ENCODE data around the gene LEAP2.
"Not testable (repeated sequence)": the region's sequence is repeated elsewhere in the genome, so short reads cannot be mapped to it uniquely, and the experiment has no call there.

The LEAP2 gene

DNA sequence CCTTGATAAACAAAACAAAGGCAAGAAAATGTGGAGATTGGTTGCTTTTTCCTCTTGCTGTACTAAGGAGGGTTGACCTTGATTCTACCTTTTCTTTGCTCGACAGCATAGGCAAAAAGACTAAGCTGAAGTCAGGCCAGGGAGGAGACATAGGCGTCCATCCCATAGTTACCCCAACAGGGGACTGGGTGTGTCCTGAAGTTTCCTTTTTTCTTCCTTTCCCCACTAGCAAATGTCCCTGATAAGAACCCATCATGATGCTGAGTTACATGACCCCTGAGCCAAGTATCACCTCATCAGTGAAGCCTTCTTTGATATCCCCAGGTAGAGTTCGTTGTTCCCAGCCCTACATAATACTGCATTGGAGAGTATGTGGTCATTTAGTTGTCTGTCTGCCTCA lies 33.2 kb upstream of the LEAP2 start:
- no peak for DNase-seq (ENCODE audit: extremely low read depth in 1 of 2, low read depth in 1 of 2)

DNA sequence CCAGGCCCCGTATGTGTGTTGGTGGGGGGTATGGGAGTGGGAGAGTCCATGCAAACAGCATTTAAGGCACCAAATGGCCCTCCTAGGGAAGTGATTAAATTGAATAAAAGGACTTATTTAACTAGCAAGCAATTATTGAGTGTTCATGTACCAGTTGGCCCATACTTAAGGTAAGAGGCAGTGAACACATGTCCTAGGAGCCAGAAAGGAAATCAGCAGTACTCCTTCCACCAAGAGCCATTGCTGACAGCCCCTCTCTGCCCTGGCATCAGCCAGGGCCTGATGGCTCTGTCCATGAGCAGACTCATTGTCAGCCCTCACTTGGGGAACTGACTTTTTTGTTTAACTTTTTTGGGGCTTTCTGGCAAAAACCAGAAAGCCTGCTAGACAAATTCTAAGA lies 32.6 kb upstream of the LEAP2 start:
- DNase-seq (ENCODE audit: extremely low read depth in 1 of 2, low read depth in 1 of 2), result no peak

DNA sequence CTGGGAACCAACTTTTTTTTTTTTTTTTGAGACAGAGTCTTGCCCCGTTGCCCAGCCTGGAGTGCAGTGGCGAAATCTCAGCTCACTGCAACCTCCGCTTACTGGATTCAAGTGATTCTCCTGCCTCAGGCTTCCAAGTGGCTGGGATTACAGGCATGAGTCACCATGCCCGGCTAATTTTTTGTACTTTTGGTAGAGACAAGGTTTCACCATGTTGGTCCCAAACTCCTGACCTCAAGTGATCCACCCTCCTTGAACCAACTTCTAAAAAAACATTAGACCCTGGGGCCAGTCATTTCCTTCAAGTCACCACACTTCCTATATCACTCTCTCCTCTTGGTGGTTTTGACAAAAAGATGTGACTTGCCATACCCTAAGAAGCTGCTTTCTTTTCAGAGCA lies 32.2 kb upstream of the LEAP2 start:
- DNase-seq (ENCODE audit: extremely low read depth in 1 of 2, low read depth in 1 of 2), result no peak

DNA sequence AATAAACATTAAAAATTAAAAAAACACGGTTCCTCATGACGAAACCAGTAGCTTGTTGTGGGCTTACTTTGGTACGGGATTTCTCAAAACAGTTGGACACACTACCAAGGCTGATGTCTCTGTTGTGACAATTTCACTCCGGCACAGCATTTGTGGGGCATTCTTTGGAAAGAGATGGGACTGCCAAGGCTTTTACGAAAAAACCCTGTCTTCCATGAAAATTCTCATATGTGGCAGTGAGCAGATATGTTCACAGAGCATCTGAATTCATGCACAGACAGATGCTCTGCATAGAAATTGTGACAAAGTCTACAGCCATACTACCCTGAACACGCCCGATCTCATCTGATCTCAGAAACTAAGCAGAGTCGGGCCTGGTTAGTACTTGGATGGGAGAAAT lies 25.2 kb upstream of the LEAP2 start:
- DNase-seq (ENCODE audit: extremely low read depth in 1 of 2, low read depth in 1 of 2), result no peak

DNA sequence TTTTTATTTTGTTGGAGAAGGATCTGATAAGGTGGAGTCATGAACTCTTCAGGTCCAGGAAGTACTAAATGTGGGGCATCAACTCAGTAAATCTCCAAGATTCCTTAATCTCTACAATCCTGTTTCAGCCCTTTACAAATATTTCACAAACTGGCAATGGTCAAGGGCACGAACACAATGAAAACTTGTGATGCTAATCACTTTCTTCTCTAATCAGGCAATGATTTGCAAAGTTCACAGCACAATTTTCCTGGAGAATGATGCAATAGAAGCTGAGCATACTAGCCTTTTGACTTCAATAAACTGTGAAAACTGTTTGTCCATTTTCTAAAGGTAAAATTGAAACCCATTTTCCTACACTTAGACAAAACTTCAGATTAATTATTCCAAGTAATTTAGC lies 24.1 kb upstream of the LEAP2 start:
- no peak for DNase-seq (ENCODE audit: extremely low read depth in 1 of 2, low read depth in 1 of 2)

DNA sequence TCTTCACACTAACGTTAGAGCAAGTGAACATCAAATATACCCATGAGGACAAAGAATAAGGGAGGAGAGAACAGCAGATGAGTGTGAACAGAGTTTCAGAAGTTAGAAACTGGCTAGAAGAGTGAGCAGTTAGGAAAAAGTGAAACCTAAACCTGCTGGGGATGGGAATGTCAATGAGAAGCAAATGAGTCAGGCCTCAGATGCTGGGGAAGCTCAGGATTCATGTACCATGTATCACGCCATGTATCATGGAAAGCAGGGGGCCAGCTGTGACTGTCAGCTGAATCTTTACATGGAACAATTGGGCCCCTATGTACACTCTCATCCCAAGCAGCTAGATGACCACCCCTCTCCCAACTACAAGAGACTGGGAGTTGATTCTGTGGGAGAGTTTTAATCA lies 23.4 kb upstream of the LEAP2 start:
- no peak for DNase-seq (ENCODE audit: extremely low read depth in 1 of 2, low read depth in 1 of 2)

DNA sequence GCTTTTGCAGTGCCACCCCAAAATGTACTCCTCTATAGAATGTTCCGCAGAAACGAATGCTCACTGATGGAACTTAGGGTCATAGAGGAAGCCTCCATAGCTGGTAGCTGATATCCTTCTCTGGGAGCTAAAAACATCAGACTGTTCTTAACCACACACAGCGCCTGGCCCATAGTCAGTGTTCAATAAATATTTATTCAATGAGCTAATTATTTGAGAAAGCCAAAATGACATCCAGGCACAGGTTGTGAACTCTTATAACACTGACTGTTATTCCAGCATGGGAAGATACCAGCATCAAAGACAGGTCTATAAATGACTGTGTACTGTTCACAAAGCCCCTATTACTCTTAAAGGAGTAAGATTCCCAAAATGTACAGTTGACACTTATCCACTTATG lies 20.1 kb upstream of the LEAP2 start:
- DNase-seq (ENCODE audit: extremely low read depth in 1 of 2, low read depth in 1 of 2), result no peak

DNA sequence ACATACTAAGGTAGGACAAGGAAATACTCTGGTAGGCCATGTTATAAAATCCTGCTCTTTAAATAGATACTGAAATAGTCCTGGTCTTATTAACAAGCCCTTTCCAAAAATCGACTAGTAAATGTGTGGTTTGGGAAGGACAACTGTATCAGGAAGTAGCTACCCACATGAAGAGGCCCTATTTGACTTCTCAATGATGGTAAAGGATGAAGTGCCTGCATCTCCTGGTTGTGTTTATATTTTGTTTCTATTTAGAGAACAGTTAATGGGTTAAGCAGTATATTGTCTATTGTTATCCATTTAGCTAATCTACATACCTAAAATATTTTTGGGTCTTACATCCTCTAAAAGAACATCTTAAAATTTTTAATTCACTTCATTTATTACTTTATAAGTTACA lies 19.7 kb upstream of the LEAP2 start:
- DNase-seq (ENCODE audit: extremely low read depth in 1 of 2, low read depth in 1 of 2), result no peak

DNA sequence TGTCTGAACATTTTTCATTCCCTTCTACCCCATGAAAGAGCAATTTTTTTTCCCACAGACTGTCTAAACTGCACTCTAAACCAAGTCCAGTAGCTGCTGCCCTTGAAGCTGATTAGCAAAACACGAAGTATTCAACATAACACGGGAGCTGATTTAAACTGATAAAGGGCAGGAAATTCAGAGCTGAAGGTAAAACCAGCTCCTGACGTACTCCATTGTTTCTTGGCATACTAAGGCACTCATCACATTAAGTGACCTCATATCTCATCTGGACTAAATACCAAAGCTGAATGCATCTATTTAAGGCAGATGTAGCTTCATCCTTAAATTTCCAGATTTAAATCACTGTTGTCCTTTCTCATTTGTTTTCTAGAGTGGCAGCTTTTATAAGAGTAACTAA lies 19.2 kb upstream of the LEAP2 start:
- no peak for DNase-seq (ENCODE audit: extremely low read depth in 1 of 2, low read depth in 1 of 2)

DNA sequence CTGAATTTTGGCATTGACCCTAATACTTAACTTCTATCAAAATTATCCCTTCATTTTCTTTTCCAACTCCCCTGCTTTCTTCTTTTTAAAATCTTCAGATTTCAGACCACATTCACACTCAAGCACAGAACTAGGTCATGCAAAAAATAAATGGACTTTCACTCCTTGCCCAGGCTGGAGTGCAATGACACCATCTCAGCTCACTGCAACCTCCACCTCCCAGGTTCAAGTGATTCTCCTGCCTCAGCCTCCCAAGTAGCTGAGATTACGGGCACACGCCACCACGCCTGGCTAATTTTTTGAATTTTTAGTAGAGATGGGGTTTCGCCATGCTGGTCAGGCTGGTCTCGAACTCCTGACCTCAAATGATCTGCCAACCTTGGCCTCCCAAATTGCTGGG lies 18.5 kb upstream of the LEAP2 start:
- not testable (repeated sequence) for DNase-seq (ENCODE audit: extremely low read depth in 1 of 2, low read depth in 1 of 2)

DNA sequence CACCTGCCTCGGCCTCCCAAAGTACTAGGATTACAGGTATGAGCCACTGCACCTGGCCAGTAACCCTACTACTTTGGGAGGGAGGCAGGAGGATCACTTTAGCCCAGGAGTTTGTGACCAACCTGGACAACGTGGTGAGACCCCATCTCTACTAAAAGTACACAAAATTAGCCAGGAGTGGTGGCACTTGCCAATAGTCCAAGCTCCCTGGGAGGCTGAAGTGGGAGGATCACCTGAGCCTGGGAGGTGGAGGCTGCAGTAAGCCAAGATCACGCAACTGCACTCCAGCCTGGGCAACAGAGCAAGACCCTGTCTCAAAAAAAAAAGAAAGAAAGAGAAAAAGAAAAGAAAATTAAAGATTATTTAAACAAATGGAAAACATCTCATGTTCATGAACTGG lies 17.5 kb upstream of the LEAP2 start:
- DNase-seq (ENCODE audit: extremely low read depth in 1 of 2, low read depth in 1 of 2), result no peak

DNA sequence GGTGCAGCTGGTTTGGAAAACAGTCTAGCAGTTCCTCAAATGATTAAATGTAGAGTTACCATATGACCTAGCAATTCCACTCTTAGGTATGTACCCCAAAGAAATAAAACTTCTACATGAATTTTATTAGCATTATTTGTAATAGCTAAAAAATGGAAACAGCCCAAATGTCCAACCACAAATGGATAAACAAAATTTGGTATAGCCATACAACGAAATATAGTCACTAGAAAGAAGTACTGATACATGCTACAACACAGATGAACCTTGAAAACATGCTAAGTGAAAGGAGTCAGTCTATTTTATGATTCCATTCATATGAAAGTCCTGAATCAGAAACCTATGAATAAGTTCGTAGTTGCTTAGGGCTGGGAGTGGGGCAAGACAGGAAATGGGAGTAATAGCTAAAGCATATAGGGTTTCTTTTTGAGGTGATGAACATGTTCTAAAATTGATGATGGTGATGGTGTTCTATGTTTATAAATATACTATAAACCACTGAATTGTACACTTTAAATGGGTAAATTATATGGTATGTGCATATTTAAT lies 13.5 kb upstream of the LEAP2 start:
- DNase-seq (ENCODE audit: extremely low read depth in 1 of 2, low read depth in 1 of 2), result no peak

DNA sequence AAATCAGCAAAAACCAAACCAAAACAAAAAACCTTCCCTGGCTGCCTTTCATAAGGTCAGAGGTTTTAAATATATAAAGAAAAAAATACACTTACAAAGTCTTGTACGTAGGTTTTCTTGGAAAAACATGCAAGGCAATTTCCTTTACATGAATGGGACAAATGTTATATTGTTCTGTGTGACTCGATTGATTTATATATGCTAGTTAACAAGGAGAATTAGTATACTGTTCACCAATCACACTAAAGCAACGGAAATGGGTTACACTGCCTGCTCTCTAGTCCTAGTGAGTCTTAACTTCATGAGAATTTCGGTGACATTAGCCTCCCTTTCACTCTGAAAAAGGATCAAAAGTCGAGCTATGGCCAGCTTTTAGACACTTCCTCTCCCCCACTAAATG lies 12.7 kb upstream of the LEAP2 start:
- DNase-seq (ENCODE audit: extremely low read depth in 1 of 2, low read depth in 1 of 2), result no peak

DNA sequence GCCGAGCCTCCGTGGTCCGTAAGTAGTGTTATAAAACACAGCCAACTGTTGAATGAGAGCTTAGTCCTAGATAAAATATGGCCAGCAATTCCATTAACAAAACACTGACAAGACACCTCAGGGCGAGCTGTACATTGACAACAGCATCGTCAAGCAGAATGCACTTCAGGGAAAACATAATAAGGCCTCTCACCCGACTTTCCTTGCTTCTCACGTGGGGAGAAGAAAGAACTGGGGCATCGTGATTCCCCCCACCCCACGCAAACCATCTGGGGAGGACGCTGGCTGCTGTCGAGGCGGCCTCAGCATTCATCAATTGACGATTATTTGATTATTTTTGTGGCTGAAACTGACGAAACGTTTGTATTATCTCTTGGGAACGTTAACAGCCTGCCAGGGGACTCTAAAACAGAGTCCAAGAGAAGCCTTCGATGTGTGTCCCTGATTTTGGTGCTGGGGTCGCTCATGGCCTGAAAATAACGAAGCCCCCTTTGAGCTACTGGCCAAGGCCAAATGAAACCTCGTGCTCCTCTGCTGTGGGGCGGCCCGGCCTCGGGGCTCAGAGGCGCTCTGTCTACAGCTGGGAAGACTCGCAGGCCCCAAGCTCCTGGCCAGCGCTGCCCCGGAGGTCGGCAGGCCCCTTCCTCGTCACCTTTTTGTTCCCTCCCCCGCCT lies 7.7 kb upstream of the LEAP2 start:
- no peak for DNase-seq (ENCODE audit: extremely low read depth in 1 of 2, low read depth in 1 of 2)

DNA sequence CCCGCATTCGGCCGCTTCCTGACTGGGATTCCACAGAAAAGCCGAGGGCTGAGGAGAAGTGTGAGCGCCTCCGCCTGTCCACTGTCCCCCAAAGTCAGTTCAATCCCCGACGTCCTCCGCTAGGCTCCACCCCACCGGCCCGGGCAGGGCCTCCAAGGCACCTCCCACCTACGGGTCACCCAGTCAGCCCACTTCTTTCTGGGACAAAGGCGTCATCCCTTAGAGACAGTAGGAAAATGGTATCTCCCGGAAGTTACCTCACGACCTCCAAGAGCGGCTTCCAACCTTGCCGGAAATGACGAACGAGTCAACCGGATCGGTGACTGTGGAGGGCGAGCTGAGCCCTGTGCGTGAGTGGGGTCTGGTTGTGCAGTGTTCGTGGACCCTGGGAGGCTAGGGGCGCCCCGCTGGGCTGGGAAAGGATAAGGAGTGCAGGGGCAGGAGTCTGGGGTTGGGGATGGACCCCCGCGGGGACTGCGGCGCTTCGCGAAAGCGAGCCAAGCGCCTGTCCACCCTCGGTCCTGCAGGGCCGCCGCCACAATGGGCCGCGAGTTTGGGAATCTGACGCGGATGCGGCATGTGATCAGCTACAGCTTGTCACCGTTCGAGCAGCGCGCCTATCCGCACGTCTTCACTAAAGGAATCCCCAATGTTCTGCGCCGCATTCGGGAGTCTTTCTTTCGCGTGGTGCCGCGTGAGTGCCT lies 7.0 kb upstream of the LEAP2 start, which contains the start of the genes GDF9 and UQCRQ:
Gene GDF9, minus strand, starts transcription at position 128 of the 704 bp plus-strand sequence. CDS start 1,936 bp downstream, outside the sequence.
Gene UQCRQ, plus strand, starts transcription at position 301 of the 704 bp plus-strand sequence. Its CDS starts 240 bp downstream, at position 541.
- DNase-seq (ENCODE audit: extremely low read depth in 1 of 2, low read depth in 1 of 2), result peak; percentile 79 to 80

DNA sequence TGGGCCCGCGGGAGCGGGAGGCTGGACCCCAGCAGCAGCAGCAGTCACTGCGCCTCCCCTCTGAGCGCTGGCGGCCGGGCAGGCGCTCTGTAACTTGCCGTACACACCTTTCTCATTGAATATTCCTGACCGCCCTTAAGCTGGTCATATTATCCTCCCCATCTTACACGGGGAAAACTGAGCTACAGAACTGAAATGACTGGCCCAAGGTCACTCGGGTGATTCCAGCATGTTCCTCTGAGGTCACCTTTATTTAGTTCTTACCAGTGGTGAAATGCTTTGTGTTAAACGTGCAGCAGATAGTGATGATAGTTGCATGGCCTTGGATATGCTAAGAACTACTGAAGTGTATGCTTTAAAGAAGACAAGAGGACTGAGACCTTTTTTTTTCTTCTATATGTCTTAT lies 6.4 kb upstream of the LEAP2 start:
- no peak for DNase-seq (ENCODE audit: extremely low read depth in 1 of 2, low read depth in 1 of 2)

DNA sequence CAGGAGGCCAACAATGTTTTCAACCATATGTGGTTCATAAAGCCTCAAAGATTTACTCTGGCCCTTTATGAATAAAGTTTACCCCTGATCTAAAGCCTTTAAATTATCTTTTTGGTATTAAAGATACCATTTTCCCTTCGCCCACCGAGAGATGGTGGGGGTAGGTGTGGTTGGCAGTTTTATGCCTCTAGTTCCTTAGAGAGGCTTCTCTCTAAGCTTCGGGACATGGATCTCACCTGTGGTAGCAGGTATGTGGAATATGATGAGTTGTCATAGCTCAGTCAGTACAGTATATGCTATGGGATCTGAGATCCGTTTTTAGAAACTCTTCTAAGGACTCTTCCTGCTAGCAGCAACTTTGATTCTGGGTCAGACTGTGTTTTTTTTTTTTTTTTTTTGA lies 4.7 kb upstream of the LEAP2 start:
- no peak for DNase-seq (ENCODE audit: extremely low read depth in 1 of 2, low read depth in 1 of 2)

DNA sequence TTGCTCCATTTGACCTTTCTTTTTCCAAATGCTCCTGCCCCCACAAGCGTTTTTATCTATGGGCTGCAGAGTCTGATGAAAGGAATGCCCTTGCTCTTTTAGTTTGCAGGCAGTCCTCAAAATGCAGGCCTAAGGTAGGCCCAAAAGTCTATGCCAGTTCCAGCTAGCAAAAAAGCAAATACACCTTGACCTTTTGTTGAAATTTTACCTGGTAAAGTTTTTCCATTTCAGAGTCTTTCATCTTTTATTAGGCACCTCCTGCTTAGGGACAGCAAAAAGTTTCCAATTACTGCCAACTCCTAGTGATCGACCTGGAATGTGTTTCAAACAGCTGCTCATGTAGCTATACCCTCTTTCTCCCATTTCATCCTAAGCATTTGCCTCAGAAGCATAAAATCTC lies 2.7 kb upstream of the LEAP2 start:
- DNase-seq (ENCODE audit: extremely low read depth in 1 of 2, low read depth in 1 of 2), result no peak

DNA sequence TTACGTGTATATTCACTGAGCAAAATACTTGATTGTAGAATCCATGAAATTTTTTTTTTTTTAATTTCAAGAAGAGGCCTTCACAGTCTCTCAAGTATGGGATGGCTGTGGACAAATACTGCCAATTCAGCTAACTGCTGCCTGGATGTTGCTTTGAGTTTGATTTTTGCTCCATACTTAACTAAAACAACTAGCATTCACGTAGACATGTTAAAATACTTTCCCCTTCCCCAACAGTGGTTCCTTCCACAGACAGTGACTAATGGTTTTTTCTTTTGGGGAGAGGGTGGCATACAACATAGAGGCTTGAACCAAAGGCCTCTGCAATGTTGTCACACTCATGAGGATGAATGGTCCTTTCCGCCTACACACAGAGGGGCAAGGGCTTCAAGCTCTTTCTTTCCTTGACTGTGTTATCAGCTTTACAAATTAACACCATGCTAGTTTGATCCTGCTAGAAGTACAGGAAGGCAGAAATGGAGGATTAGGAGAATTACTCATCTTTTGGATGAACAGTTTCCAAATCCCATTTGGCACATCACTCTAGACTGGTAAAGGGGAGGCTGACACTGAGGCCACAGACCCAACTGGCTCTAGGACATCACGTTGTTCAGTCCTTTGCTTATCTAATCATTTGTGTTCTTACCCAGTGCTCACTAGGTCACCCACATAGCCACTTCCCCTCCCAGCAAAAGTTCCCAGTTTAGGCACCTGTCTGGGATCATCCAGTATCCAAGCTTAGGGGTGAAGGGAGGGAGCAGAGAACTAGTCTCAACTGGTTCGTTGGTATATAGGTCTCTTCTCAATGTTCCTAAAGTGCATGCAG lies 1.8 kb upstream of the LEAP2 start:
- no peak for DNase-seq (ENCODE audit: extremely low read depth in 1 of 2, low read depth in 1 of 2)

DNA sequence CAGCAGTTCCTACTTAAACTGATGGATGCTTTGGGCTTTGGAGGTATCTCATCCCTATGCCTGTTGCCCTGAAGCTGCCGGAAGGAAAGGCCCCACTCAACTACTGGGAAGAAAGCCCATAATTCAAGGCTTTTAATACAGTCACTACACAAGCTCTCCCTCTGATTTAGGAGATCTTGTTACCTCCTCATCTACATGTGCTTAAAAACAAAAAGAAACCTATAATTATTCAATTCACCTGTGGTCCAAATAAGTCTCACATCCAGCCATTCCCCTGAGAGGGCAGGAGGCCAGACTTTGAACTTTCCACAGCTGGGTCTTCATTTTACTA lies 715 bp upstream of the LEAP2 start:
- no peak for DNase-seq (ENCODE audit: extremely low read depth in 1 of 2, low read depth in 1 of 2)

DNA sequence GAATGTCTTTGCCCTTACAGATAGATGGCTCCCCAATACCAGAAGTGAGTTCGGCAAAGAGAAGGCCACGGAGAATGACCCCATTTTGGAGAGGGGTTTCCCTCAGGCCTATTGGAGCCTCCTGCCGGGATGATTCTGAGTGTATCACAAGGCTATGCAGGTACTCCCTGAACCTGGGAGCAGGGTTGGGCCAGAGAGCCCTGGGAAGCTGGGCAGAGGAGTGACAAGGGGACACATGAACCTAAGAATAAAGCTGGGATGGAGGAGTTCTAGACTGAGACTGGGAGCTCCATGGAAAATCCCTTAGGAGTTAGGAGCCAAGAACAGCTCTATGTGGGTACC lies 433 bp downstream of the LEAP2 start:
- DNase-seq (ENCODE audit: extremely low read depth in 1 of 2, low read depth in 1 of 2), result no peak

Measured in activated CD8-positive, alpha-beta memory T cell treated with anti-CD3 and anti-CD28 coated beads for 1 hour (primary cell).